NCI-H460 (cell line): ENCODE measurements around the gene ALDH16A1. TPM values are rescaled to one million over a fixed set of nuclear protein-coding genes. Genes with fewer than 3 reads are reported as not detected.

ENCODE experiments used
- DNase-seq: peaks from one replicate; pipeline ENCODE4 v3.0.0-alpha.2; 2016; ENCODE audit warnings: low read depth; ENCODE audit errors: extremely low read depth
- total RNA-seq: library from RNA; depleted of rRNA; stranded (reverse); fragments of >200 nt; shearing (Covaris generic); gene quantifications from 2 replicates; pipeline ENCODE4 v1.2.3, GENCODE V29; 2014

Gene ALDH16A1
- total RNA-seq, 1 experiment from 2014 or later = 32.4 TPM

- no peak for DNase-seq
Observed at GRCh38 chr19:49423071-49423984, 29.7 kb upstream of the ALDH16A1 start, which contains the start of gene PTH2. Gene PTH2 (minus strand): TSS chr19:49423441. CDS start chr19:49423339, 102 bp downstream.

- DNase-seq = no peak
Observed at GRCh38 chr19:49423985-49424303, 29.1 kb upstream of the ALDH16A1 start.

- no peak for DNase-seq
Observed at GRCh38 chr19:49425178-49425577, 27.8 kb upstream of the ALDH16A1 start, which contains the start of gene GFY. Gene GFY (plus strand): TSS chr19:49425388. CDS start chr19:49426431, 1,043 bp downstream.

GRCh38 chr19:49425922-49426592 lies 27.0 kb upstream of the ALDH16A1 start:
- DNase-seq = no peak

- DNase-seq = no peak
Observed at GRCh38 chr19:49427339-49427738, 25.7 kb upstream of the ALDH16A1 start.

GRCh38 chr19:49427855-49428546 lies 25.0 kb upstream of the ALDH16A1 start:
- no peak for DNase-seq

GRCh38 chr19:49428547-49429451 lies 24.2 kb upstream of the ALDH16A1 start:
- DNase-seq = no peak

GRCh38 chr19:49430172-49430677 lies 22.8 kb upstream of the ALDH16A1 start:
- no peak for DNase-seq

GRCh38 chr19:49430678-49431329 lies 22.2 kb upstream of the ALDH16A1 start:
- DNase-seq = no peak

GRCh38 chr19:49431330-49431749 lies 21.7 kb upstream of the ALDH16A1 start:
- DNase-seq = no peak

GRCh38 chr19:49432141-49433073 lies 20.6 kb upstream of the ALDH16A1 start:
- DNase-seq = no peak

- no peak for DNase-seq
Observed at GRCh38 chr19:49433240-49433901, 19.7 kb upstream of the ALDH16A1 start.

GRCh38 chr19:49434907-49435583 lies 18.0 kb upstream of the ALDH16A1 start:
- DNase-seq = no peak

GRCh38 chr19:49435670-49436069 lies 17.4 kb upstream of the ALDH16A1 start:
- DNase-seq = no peak

- DNase-seq = no peak
Observed at GRCh38 chr19:49436381-49437017, 16.5 kb upstream of the ALDH16A1 start.

GRCh38 chr19:49437231-49437630 lies 15.8 kb upstream of the ALDH16A1 start:
- no peak for DNase-seq

- no peak for DNase-seq
Observed at GRCh38 chr19:49438261-49438660, 14.8 kb upstream of the ALDH16A1 start.
